ENCODE results near the gene TRIP13.
"Not testable (repeated sequence)": the region's sequence is repeated elsewhere in the genome, so short reads cannot be mapped to it uniquely, and the experiment has no call there.

TRIP13 gene

DNA sequence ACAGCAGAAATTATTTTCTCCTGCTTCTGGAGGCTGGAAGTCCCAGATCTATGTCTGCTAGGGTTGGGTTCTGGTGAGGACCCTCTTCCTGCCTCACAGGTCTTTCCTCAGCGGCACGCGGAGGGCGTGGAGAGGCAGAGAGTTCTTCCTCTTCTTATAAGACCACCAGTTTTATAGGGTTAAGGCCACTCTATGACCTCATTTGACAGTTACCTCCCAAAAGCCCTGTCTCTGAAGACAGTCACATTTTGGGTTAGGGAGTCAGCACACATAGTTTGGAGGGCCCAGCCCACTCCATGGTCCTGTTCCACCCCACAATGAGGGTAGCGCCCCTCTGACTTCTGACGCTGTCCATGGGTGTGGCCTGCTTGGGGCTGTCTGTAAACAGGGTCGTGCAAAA is 46.7 kb downstream of the TRIP13 start:
- no peak overlapping the region for H3K27ac ChIP-seq
- TF ChIP-seq, protein P1, sequence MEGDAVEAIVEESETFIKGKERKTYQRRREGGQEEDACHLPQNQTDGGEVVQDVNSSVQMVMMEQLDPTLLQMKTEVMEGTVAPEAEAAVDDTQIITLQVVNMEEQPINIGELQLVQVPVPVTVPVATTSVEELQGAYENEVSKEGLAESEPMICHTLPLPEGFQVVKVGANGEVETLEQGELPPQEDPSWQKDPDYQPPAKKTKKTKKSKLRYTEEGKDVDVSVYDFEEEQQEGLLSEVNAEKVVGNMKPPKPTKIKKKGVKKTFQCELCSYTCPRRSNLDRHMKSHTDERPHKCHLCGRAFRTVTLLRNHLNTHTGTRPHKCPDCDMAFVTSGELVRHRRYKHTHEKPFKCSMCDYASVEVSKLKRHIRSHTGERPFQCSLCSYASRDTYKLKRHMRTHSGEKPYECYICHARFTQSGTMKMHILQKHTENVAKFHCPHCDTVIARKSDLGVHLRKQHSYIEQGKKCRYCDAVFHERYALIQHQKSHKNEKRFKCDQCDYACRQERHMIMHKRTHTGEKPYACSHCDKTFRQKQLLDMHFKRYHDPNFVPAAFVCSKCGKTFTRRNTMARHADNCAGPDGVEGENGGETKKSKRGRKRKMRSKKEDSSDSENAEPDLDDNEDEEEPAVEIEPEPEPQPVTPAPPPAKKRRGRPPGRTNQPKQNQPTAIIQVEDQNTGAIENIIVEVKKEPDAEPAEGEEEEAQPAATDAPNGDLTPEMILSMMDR (conservative IDR thresholded peaks at IDR 0.05): no peak

DNA sequence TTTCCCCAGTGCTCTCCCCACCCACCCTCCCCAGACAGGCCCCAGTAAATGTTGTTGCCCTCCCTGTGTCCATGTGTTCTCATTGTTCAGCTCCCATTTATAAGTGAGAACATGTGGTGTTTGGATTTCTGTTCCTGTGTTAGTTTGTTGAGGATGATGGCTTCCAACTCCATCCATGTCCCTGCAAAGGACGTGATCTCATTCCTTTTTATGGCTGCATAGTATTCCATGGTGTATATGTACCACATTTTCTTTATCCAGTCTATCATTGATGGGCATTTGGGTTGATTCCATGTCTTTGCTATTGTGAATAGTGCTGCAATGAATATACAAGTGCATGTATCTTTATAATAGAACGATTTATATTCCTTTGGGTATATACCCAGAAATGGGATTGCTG is 48.1 kb downstream of the TRIP13 start:
- H3K27ac ChIP-seq: not testable (repeated sequence)

DNA sequence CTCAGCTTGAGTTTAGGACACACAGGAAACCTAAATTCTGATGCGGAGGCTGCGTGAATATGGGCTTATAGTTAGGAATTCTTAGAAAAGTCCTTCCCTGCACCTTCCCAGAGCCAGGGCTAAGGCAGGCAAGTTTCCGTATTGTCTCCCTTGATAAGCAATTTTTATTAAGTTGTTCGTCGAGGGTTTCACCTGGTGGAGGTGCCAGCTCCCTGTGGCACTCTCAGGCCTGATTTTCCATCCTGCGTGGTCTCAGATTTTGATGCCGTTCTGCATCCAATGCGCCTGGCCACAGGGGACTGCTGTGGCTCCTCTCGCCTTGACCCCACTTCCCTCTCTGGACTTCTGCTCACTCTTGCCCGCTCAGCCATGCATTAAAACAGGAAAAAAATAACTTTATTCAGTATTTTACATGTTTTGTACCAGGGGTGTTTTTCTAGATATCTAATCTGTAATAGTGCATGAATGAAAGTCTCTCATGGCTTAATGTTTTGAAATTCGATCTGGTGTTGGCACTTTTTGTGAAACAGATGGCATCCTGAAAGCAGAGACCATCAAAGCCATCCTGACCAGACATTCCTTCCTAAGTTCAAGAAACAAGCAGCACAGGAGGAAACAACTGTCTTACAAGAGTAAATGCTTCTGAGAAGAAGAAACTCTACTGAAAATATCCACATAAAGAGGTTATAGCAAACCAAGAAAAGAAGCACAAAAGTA is 50.7 kb downstream of the TRIP13 start:
- TF ChIP-seq, protein P1 (conservative IDR thresholded peaks at IDR 0.05): no peak
- no peak overlapping the region for H3K27ac ChIP-seq

DNA sequence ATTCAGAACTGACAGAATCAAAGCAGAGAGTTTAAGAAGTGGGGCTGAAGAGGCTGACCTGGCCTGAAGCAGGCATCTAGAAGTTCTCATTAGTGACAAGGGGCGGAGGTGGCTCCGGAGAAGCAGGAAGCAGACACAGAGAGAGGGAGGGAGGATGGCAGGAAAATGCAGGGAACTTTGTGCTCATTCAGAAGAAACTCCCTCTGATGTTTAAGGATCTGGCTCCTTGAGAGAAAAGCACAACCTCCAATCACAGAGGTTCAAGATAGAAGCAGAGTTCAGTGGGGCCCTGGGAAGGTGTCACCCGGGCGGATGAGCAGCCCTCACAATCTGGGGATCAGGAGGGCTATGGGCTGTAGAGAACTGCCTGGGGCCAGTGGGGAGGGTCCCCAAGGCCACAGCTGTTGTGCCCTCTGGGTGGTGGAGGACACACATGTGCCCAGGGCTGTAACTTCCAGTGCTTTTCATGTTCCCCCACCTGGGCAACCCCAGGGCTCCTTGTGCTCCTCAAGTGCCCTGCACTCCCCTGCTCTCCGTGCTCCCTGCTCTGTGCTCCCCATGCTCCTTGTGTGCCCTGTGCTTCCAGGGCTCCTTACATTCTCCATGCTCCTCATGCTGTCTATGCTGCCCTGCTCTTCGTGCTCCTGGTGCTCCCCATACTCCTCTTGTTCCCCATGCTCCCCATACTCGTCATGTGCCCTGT is 51.4 kb downstream of the TRIP13 start:
- TF ChIP-seq, protein P1 (conservative IDR thresholded peaks at IDR 0.05): no peak

DNA sequence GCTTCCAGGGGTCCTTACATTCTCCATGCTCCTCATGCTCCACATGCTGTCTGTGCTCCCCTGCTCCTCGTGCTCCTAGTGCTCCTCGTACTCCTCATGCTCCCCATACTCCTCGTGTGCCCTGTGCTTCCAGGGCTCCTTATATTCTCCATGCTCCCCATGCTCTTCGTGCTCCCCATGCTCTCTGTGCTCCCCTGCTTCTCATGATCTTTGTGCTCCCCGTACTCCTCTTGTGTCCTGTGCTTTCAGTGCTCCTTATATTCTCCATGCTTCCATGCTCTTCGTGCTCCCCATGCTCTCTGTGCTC is 51.9 kb downstream of the TRIP13 start:
- no peak overlapping the region for H3K27ac ChIP-seq

More for the DNA sequence above, 51.4 kb downstream of the TRIP13 start:
- H3K27ac ChIP-seq: no peak overlapping the region

DNA sequence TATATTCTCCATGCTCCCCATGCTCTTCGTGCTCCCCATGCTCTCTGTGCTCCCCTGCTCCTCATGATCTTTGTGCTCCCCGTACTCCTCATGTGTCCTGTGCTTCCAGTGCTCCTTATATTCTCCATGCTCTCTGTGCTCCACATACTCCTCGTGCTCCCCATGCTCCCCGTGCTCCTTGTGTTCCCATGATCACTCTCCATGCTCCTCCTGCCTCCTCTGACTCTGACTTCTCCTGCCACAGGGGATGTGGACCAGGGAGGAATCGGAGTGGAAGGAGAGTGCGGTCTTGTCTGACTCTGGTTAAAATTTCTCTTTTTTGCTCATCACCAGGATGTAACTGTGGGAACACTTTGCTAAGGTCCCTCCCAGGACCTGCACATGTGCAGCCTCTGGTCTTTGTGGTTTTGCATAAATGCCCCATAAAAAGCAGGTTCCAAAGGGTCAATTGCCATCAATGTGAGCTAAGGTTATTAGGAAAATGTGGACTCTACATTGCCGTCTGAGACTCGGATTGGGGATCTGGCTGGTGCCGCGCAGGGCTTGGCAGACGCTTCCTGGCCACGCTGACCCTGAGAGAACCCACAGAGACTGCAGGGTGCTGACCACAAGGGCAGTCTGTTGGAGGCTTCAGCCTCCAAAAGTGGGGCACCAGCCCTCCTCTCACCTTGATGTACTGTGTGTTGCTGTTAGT is 52.5 kb downstream of the TRIP13 start:
- H3K27ac ChIP-seq: no peak overlapping the region
- TF ChIP-seq, protein P1 (conservative IDR thresholded peaks at IDR 0.05): no peak

More for the DNA sequence above, 51.9 kb downstream of the TRIP13 start:
- TF ChIP-seq, protein P1 (conservative IDR thresholded peaks at IDR 0.05): no peak

DNA sequence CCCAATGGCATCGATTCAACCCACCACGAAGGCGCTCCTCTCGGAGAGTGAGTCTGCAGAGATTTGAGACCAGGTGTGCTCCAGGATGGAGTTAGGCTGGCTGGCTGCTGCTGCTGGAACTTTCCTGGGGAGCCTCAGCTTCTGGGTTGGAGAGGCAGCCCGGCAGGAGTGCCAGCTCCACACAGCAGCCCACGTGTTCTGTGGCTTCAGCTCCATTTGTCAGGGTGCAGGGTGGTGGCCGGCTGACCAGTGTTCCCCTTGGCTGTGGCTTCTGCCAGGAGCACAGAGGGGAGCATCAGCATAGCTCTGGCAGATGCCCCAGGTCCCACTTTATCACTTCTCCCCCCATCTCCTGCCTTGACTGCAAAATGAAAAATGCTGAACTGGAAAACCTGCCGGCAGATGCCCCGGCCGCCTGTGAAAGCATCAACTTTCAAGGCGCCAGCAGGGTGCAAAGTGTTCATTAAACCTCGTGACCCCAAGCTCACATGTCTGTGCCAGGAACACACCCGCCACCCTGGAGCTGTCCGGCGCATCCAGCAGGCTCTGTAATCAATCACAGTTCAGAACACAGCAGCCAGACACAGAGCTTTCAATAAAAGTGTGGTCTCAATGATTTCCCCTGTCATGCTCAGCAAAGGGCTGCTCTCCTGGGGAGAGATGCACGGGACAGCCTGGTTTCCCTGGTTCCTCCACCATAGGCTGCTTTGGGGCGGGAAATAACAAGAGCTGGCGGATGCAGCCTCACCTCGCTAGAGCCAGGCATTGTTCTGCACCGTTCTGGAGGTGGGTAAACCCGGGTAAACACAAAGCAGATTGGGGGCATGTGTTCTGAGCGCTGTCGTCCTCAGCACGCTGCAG is 53.2 kb downstream of the TRIP13 start:
- TF ChIP-seq, protein P1 (conservative IDR thresholded peaks at IDR 0.05): no peak
- H3K27ac ChIP-seq: no peak overlapping the region
